Transverse colon (tissue), 4 donors: ENCODE results near the gene DYNLT5. TPM values are rescaled to one million over a fixed set of nuclear protein-coding genes. Genes with fewer than 3 reads are reported as not detected.

ENCODE experiments used
- DNase-seq: peaks from one replicate; pipeline ENCODE4 v3.0.0-alpha.2; 2019
- H3K27ac ChIP-seq, 4 donors: fragments of 200-600 bp; sonication (generic); 2 replicates each; pipeline ENCODE4 v1.5.1; 2016 to 2018; ENCODE audit warnings: inconsistent platforms in 4 of 4
- H3K27me3 ChIP-seq: fragments of 200-600 bp; sonication (generic); 2 replicates; pipeline ENCODE4 v1.5.1; 2017; ENCODE audit warnings: inconsistent platforms
- H3K36me3 ChIP-seq, 4 donors: fragments of 200-600 bp; sonication (generic); 2 replicates each; pipeline ENCODE4 v1.5.1; 2017 to 2019; ENCODE audit warnings: inconsistent platforms in 4 of 4
- H3K4me1 ChIP-seq, 4 donors: fragments of 200-600 bp; sonication (generic); 2 replicates each; pipeline ENCODE4 v1.5.1; 2017 to 2020; ENCODE audit warnings: inconsistent platforms in 4 of 4
- H3K4me3 ChIP-seq, 4 donors: fragments of 200-600 bp; sonication (generic); 1 replicate in 1 of 4; 2 replicates in 3 of 4; pipeline versions ENCODE4 v1.5.1 to v1.6.1; 2017 to 2019; ENCODE audit warnings: inconsistent platforms in 4 of 4
- H3K9me3 ChIP-seq, 2 donors: fragments of 200-600 bp; sonication (generic); 2 replicates each; pipeline ENCODE4 v1.5.1; 2017 to 2019; ENCODE audit warnings: inconsistent platforms in 2 of 2
- CTCF ChIP-seq, 5 experiments: fragments of 200-600 bp in 3 of 5; fragments of 450-650 bp in 2 of 5; sonication (generic) in 3 of 5; IDR thresholded peaks; 1 replicate in 2 of 5; 2 replicates in 3 of 5; pipeline ENCODE4 v1.5.1; 2016 to 2017; ENCODE audit warnings: antibody characterized with exemption in 5 of 5, inconsistent platforms in 3 of 5, mild to moderate bottlenecking in 2 of 5, moderate library complexity in 1 of 5
- EP300 ChIP-seq: sonication (generic); formaldehyde crosslinking; IDR thresholded peaks from one replicate; pipeline ENCODE4 v1.6.1; 2017; ENCODE audit warnings: antibody characterized with exemption, low read depth
- POLR2A ChIP-seq: fragments of 450-650 bp; IDR thresholded peaks from one replicate; pipeline ENCODE4 v1.6.1; 2016; ENCODE audit warnings: antibody characterized with exemption, mild to moderate bottlenecking, moderate library complexity
- POLR2AphosphoS5 ChIP-seq, 3 donors: sonication (generic); formaldehyde crosslinking; IDR thresholded peaks; one replicate each; pipeline ENCODE4 v1.6.1; 2016; ENCODE audit warnings: antibody characterized with exemption in 3 of 3
- WGBS, 2 donors: methylation state at CpG; one replicate each; pipeline ENCODE4 v1.1.5; 2018; ENCODE audit warnings: low coverage in 1 of 2; 5-methylcytosine and 5-hydroxymethylcytosine counted together
- in situ Hi-C, 4 donors: fragments of 200-750 bp; cut with MboI; loops; one replicate each; pipeline versions ENCODE4 v1.15.0 to v1.15.1; 2017; ENCODE audit warnings: low sequenced_read_pairs in 3 of 4, low pct_ligation_motif_present in 1 of 4, low pct_unique_long_range_greater_than_20kb in 1 of 4
- intact Hi-C: fragments of 100-400 bp; cut with DNase I; formaldehyde crosslinking; loops from one replicate; pipeline ENCODE4 v1.15.1; 2023; ENCODE audit warnings: low total_unique reads
- total RNA-seq, 4 donors: library from RNA; depleted of rRNA; stranded (reverse); fragments of >200 nt; gene quantifications; one replicate each; pipeline ENCODE4 v1.1.0, GENCODE V29; 2016

The DYNLT5 gene
- total RNA-seq, 4 donors from 2014 or later = 0.48 to 0.96 TPM; not detected in 2

DNA sequence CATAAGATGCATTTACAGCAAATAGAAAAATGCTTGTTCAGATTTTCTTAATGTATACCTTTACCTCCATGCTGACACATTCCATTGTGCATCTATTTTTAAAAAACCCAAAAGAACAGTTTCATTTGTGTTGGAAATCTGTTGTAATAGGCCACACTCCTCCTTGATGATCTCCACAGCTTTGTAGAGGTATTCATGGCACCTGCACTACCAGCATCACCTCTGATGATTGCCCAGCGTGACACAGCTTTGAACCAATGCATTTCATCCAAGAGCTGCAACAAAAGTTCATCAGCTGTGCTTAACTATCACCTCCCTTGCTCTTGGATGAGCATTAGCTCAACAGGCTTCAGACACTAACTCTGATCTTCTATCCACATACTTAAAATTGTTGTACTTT lies 8.2 kb downstream of the DYNLT5 start:
- Histone ChIP-seq H3K36me3 (no peaks in the 10 kb centered on the region), H3K27ac (no peak overlapping the region), H3K9me3 (no peaks in the 10 kb centered on the region), H3K27me3 (no peaks in the 10 kb centered on the region), H3K4me3 (no peak overlapping the region), H3K4me1 (no peaks in the 10 kb centered on the region)
- intact Hi-C loops = no loop called here
- no peak for TF ChIP-seq POLR2A
- no peak for TF ChIP-seq POLR2AphosphoS5 (IDR thresholded peaks at IDR 0.05)
- TF ChIP-seq EP300 = no peak
- no peak for TF ChIP-seq CTCF (IDR thresholded peaks at IDR 0.05)
- WGBS, 2 donors = 83 to 100% methylated on average over 1 of the region's 1 CpG
- in situ Hi-C loops = loop anchor here (10.0 to 25.0 kb wide), 5 partner anchors 227 to 734 kb away; partner anchors contain the start of gene C1orf141 (in 1 of the 4)
- DNase-seq = no peak

DNA sequence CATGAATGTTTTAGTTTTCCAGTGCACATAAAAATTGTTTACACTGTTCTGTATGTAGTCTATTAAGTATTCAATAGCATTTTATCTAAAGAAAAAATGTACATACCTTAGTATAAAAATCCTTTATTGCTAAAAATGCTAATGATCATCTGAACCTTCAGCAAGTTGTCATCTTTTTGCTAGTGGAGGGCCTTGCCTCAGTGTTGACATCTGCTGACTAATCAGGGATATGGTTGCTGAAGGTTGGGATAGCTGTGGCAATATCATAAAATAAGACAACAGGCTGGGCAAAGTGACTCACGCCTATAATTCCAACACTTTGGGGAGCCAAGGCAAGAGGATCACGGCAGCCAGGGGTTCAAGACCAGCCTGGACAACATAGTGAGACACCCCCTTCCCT lies 9.0 kb downstream of the DYNLT5 start:
- TF ChIP-seq POLR2A = no peak
- peak in 1 of 5 experiments; percentile 12 for TF ChIP-seq CTCF (IDR thresholded peaks at IDR 0.05)
- in situ Hi-C loops = loop anchor here (10.0 to 25.0 kb wide), 5 partner anchors 226 to 734 kb away; partner anchors contain the start of gene C1orf141 (in 1 of the 4)
- Histone ChIP-seq H3K4me3 (no peak overlapping the region), H3K27ac (no peak overlapping the region), H3K36me3 (no peaks in the 10 kb centered on the region), H3K4me1 (no peaks in the 10 kb centered on the region), H3K27me3 (no peaks in the 10 kb centered on the region), H3K9me3 (no peaks in the 10 kb centered on the region)
- no peak for DNase-seq
- intact Hi-C loops = no loop called here
- 42 to 45% methylated on average over 2 of the region's 2 CpGs for WGBS, 2 donors

GRCh38 chr1:66764994-66765578 lies 12.8 kb downstream of the DYNLT5 start:
- H3K4me3 ChIP-seq = no peak overlapping the region
- H3K36me3 ChIP-seq = no peaks in the 10 kb centered on the region
- H3K27me3 ChIP-seq = no peaks in the 10 kb centered on the region
- H3K9me3 ChIP-seq = no peaks in the 10 kb centered on the region
- in situ Hi-C loops (loop anchor here (10.0 to 25.0 kb wide), 5 partner anchors 222 to 730 kb away; partner anchors contain the start of gene C1orf141 (in 1 of the 4)), intact Hi-C loops (loop anchor here (5.0 kb wide), 1 partner anchor 382 kb away; no protein-coding TSS in a partner anchor)
- TF ChIP-seq EP300 (no peak), CTCF (IDR thresholded peaks at IDR 0.05) (peak; percentile 64 to 77 (median 71))
- H3K27ac ChIP-seq = no peak overlapping the region
- H3K4me1 ChIP-seq = no peaks in the 10 kb centered on the region
- WGBS, 2 donors = 25 to 31% methylated on average over 3 of the region's 3 CpGs
- peak; percentile 30 for DNase-seq

- in situ Hi-C loops (loop anchor here (10.0 to 25.0 kb wide), 5 partner anchors 220 to 727 kb away; partner anchors contain the start of gene C1orf141 (in 1 of the 4)), intact Hi-C loops (loop anchor here (5.0 kb wide), 1 partner anchor 380 kb away; no protein-coding TSS in a partner anchor)
- Histone ChIP-seq H3K27me3 (no peaks in the 10 kb centered on the region), H3K36me3 (no peaks in the 10 kb centered on the region), H3K4me1 (no peaks in the 10 kb centered on the region), H3K9me3 (no peaks in the 10 kb centered on the region), H3K27ac (no peak overlapping the region), H3K4me3 (no peak overlapping the region)
- DNase-seq = no peak
- TF ChIP-seq EP300 = no peak
- no peak for TF ChIP-seq POLR2AphosphoS5 (IDR thresholded peaks at IDR 0.05)
- no peak for TF ChIP-seq POLR2A
- TF ChIP-seq CTCF (IDR thresholded peaks at IDR 0.05) = no peak
Measured at GRCh38 chr1:66767626-66768025, 15.4 kb downstream of the DYNLT5 start.
